NOMO-1 treated with dmso at 0.1 percent for 144 hours (cell line): ENCODE measurements around the gene NRROS.
A peak's percentile ranks its signal among the peaks of the same experiment; 100 is the strongest.
"Not testable (repeated sequence)": the region's sequence is repeated elsewhere in the genome, so short reads cannot be mapped to it uniquely, and the experiment has no call there.

ENCODE experiments used
- DNase-seq: peaks from one replicate; lab custom pipeline; 2025; ENCODE audit not compliant: unreplicated experiment; lab: John Stamatoyannopoulos, UW

The NRROS gene

DNA sequence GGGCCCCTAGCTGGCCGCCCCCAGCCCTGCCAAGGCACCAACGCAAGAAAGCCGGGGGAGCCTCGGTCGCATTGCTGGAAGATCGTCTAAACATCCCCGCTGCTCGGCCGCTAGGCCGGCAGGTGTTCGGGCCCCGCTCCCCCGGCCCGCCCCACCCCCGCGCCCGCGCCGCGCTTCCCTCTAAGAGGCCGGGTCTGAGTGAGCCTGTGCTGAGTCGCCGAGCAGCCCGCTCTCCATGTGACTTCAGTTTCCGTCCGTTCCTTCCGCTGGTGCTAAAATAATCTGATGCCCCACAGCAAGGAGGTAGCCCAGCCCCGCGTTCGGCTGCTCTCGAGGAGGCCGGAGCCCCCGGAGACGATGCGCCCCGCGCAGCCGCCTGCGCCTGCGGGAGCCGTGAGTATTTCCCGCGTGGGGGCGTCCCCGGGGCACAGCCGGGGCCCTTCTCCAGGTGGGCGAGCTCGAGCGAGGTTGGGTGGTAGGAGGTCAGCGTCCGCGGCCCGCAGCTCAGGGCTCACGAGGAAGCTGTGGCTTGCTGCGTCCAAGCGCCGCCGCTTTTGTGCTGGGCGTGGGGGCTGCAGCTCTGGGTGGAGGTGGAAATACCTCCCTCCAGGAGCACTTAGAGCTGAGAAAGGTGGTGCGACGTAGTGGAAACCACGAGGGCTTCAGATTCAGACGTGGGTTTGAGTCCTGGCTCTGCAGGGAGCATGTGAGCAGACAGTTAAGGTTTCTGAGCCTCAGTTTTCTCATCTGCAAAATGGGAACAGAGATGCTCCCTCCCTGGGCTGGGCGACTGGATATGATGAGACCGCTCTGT is at the start of gene NRROS:
Gene NRROS, plus strand, starts transcription at position 212 of the 814 bp plus-strand sequence. CDS start 14,846 bp downstream, outside the sequence.
- peak; percentile 97 for DNase-seq

GRCh38 chr3:196590279-196590678 is 49.2 kb upstream of the NRROS start:
- no peak for DNase-seq

GRCh38 chr3:196596355-196596754 is 43.1 kb upstream of the NRROS start:
- no peak for DNase-seq

DNA sequence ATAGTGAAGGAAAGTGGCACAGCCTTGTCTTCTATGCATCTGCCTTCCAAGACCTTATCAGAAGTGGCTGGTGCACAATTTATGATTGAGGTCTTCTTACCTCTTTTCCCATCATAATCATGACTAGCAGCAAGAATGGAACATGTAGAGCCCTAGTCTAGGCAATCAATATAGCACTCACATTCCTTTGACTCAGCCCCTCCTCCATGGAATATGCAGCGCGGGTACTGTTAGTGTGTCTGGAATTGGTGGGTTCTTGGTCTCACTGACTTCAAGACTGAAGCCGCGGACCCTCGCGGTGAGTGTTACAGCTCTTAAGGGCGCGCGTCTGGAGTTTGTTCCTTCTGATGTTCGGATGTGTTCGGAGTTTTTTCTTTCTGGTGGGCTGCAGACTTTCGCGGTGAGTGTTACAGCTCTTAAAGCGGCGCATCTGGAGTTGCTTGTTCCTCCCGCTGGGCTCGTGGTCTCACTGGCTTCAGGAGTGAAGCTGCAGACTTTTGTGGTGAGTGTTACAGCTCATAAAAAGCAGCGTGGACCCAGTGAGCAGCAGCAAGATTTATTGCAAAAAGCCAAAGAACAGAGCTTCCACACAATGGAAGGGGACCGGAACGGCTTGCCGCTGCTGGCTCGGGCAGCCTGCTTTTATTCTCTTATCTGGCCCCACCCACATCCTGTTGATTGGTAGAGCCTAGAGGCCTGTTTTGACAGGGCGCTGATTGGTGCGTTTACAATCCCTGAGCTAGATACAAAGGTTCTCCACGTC is 41.3 kb upstream of the NRROS start:
- DNase-seq = not testable (repeated sequence)

DNA sequence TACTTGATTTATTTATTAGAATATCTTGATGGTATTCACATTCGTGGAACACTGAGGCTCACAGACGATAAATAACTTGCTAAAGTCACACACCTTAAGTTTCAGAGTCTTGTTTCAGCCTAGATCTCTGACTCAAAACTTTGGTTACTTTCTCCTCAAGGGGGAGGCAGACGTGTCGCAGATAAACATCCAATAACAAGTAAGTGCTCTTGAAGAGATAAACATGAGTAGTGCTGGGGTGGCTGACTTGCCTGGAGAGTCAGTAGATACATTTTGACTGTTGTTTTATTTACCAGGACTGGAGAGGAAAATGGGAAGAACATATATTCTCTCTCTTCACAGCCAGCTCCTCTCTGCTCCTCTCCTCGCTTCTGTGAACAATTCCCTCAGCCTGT is 39.8 kb upstream of the NRROS start:
- no peak for DNase-seq

DNA sequence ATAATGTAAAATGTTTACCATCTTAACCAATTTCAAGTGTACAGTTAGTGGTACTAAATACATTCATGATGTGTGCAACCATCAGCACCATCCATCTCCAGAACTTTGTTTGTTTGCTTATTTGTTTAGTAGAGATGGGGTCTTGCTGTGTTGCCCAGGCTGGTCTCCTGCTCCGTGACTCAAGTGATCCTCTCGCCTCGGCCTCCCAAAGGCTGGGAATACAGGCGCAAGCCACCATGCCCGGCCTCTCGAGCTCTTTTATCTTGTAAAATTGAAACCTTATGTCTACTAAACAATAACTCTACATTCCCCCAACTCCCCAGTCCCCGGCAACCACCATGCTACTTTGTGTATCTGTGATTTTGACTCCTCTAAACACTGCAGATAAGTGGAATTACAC is 39.1 kb upstream of the NRROS start:
- DNase-seq = no peak

GRCh38 chr3:196602673-196603072 is 36.8 kb upstream of the NRROS start:
- no peak for DNase-seq

GRCh38 chr3:196603683-196604082 is 35.8 kb upstream of the NRROS start:
- no peak for DNase-seq

GRCh38 chr3:196604548-196604947 is 34.9 kb upstream of the NRROS start:
- no peak for DNase-seq

GRCh38 chr3:196608693-196609092 is 30.8 kb upstream of the NRROS start:
- DNase-seq = no peak

DNA sequence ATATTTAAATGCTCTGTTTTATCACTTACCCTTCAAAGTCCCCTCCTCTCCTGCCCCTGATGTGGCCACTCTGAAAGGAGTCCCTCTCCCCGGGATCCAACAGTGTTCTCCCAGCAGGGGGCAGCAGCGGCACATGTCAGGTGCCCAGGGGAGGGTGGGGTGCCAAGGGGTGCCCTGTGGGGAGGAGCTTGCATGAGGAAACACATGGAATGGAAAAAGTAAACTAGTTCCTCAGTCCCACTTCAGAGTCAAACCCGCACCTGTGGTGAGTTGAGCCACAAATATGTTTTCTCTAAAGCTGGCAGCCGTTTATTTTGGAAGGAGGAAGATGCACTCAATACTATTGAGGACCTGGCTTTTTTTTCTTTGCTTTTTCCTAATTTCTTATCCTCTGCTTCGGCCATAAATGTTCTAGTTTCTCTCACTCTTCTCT is 30.1 kb upstream of the NRROS start:
- peak; percentile 96 for DNase-seq

DNA sequence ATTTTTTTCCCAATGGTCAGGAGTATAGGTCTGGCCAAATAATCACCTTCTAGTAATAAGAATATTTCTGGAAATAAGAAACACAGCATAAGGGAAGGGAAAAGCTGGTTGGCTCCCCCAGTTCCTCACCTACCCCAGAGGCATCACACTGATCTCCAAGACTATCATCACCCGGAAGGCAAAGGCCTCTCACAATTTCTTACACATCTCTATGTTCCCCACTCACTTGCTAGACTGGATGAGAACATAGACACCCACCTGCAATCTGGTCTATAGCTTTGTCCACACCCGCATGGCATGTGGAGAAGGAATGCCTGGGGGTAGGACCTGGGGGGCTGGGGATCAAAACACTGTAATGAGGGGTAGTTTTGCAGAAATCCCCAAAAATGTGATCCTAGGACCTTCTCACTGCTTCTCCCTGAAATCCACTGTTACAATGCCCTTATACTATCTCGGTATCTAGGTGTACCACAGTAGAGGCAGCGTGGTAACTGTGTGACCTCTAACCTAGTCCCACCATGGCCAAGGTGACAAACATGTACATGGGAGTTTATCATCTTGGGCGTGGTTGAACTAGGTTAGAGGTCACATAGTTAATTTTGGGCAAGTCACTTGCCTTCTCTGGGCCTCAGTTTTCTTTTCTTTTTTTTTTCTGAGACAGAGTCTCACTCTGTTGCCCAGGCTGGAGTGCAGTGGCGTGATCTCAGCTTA is 29.5 kb upstream of the NRROS start:
- peak; percentile 52 for DNase-seq

DNA sequence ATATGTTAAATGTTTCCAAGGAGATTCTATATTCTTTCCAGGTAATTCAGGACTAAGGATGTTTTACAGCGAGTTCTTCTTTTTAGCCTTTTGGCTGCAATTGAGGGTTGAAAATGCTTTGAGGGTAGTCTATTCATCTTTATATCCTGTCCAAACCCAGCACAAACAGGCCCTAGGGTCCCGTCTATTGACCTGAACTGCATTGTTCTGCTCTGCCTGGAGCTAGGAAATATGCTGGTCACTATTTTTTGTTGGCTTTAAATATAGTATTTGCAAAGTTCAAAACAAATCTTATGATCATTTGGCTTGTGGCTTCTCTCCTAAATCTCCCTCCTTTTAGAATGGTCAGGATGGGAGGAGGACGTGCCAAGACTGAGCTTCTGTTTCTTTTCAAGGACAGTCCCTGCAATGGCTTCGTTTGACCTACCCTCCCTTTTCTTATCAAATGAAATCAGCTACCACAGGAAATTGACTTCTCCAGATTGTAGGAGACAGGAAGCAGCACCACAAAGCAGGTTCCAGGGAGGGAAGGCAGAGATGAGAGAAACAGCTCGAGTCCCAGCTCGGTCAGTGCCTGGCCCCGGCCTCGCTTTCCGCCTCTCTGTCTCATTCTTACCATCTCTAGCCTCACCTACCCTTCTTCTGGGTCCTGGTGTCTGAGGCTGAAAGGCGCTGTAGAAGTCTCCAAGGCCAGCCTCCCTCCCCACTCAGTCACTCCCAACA is 27.6 kb upstream of the NRROS start:
- DNase-seq = no peak

- DNase-seq = not testable (repeated sequence)
Observed at GRCh38 chr3:196615234-196615633, 24.3 kb upstream of the NRROS start.

GRCh38 chr3:196617256-196617655 is 22.2 kb upstream of the NRROS start:
- peak; percentile 56 for DNase-seq

GRCh38 chr3:196619223-196619622 is 20.3 kb upstream of the NRROS start:
- no peak for DNase-seq

GRCh38 chr3:196619627-196620026 is 19.9 kb upstream of the NRROS start:
- not testable (repeated sequence) for DNase-seq

DNA sequence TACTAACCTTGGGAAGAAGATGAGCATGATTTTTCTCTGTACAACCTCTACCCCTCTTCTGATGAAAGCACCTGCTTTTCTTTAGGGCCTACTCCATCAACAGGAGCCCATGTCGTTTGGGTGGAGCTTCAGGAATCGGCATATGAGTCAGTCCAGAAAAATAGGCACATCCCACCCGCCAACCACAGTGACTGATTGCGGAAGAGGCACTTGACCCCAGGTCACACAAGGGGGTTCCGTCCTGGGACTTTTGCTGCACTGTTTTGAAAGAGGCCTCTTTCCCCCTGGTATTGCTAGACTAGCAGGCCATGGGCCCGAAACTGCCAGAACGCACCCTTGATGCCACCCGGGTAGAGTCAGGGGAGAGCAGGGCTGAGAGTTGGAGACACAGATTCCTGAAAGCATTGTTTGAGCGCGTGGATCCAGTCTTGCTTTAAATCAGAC is 19.3 kb upstream of the NRROS start:
- DNase-seq = peak; percentile 98

DNA sequence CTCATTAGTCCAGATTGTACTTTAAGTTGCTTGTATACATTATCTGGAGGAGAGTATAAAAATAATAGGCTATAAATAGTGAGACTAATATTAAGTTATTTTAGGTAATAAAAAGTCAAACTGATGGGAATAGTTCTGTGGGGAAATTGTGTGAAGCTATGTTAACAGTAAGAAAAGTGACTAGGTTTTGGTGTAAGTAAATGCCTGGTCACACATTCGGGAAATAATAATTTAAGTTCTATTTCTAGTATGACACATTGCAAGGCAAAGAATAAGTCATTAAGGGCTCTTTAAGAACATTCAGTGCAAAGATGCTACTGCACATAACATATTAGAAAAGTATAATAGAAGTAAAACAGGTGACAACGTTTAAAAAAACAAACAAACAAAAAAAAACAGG is 18.8 kb upstream of the NRROS start:
- no peak for DNase-seq

DNA sequence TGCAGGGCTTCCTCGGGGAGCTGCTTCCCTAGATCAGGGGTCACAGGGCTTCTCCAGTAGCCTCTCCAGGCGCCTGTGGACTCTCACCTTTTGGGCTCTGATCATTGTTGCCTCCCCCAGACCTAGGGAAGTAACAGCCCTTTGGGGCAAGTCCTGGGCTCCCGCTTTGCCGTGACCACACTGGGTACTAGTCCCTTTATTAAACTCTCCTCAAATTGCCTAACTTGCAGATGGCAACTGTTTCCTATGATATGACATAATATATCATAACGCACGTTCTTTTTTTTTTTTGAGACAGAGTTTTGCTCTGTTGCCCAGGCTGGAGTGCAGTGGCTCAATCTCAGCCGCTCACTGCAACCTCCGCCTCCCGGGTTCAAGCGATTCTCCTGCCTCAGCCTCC is 17.9 kb upstream of the NRROS start:
- no peak for DNase-seq
